ENCODE measurements around the gene SALL4.

- TF ChIP-seq CTCF (IDR thresholded peaks at IDR 0.05; ENCODE audit: low read depth, low read length) (no peak), EZH2phosphoT487 (IDR thresholded peaks at IDR 0.05; ENCODE audit: low read depth) (no peak)
Observed at GRCh38 chr20:51733070-51733469, 69.3 kb downstream of the SALL4 start.

Measured in OCI-LY3 (cell line).